Measurements from ENCODE around the gene TEX38.

The TEX38 gene

DNA sequence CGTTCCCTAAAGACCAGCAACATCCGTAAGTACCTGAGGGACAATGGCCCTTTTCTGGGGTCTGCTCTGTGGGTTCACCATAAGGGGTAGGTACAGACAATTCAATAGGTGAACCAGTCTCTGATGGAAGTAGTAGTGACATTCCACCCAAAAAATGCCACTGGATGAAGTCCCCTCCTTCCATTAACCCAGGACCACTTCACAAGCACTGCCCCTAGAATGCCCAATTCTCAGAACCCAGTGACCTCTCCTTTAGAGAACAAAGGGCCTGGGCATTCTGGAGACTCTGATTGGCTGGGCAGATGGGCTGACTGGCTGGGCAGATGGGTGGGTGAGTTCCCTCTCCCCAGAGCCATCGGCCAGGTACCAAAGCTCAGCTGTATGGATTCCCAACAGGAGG lies at the start of gene TEX38:
TSS of gene TEX38 (plus strand) at position 301 of the 400 bp plus-strand sequence. CDS start at position 382, 81 bp downstream.
- no peak for DNase-seq (ENCODE audit: low read depth)
- in situ Hi-C loops (cut with HindIII; ENCODE audit: low sequenced_read_pairs), result no loop called here
- H3K4me3 ChIP-seq (ENCODE audit: low read depth, low read length), result no peak within 1 kb of the TSS
- TF ChIP-seq, protein P1, sequence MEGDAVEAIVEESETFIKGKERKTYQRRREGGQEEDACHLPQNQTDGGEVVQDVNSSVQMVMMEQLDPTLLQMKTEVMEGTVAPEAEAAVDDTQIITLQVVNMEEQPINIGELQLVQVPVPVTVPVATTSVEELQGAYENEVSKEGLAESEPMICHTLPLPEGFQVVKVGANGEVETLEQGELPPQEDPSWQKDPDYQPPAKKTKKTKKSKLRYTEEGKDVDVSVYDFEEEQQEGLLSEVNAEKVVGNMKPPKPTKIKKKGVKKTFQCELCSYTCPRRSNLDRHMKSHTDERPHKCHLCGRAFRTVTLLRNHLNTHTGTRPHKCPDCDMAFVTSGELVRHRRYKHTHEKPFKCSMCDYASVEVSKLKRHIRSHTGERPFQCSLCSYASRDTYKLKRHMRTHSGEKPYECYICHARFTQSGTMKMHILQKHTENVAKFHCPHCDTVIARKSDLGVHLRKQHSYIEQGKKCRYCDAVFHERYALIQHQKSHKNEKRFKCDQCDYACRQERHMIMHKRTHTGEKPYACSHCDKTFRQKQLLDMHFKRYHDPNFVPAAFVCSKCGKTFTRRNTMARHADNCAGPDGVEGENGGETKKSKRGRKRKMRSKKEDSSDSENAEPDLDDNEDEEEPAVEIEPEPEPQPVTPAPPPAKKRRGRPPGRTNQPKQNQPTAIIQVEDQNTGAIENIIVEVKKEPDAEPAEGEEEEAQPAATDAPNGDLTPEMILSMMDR (IDR thresholded peaks at IDR 0.05; ENCODE audit: low read depth, low read length, missing control alignments), result no peak

DNA sequence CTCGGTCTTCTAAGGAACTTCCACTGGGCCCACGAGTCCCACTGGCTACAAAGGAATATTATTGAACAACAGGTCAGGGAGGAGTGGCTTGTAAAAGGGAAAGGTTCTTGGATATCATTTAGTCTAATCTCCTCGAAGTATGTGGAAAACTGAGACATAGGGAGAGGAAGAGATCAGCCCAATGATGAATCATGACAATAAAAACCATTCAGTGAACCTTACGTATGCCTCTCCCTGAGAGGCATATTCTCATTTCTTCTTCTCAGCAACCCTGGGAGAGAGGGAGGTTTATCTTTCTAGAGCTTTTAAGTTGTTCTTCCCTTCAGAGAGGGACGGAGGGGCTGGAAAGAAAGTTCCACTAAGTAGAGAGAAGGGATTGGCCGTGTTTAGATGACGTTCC lies 49.7 kb upstream of the TEX38 start:
- in situ Hi-C loops (cut with HindIII; ENCODE audit: low sequenced_read_pairs), result no loop called here

DNA sequence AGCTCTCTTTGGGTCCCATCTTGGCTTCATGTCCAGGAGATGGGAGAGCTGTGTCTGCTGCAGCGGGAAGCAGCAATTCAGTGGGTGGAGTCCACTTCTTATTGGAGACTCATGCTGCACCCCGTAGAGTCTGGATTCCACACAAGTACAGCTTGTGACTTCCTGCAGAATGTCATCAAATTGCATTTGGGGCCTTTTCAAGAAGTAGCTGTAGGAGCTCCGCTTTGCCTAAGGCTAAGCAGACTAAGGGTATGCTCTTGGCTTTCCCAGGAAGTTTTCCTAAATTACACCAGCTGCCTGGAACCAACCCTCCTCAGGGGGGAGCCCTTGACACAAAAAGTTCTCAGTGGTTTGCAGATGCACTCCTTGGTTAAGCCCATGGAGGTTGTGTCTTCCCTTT lies 49.3 kb upstream of the TEX38 start:
- no peak overlapping the region for H3K4me3 ChIP-seq (ENCODE audit: low read depth, low read length)
- DNase-seq (ENCODE audit: low read depth), result no peak
- TF ChIP-seq, protein P1 (IDR thresholded peaks at IDR 0.05; ENCODE audit: low read depth, low read length, missing control alignments), result peak; percentile 43
- in situ Hi-C loops (cut with HindIII; ENCODE audit: low sequenced_read_pairs), result no loop called here

More for the DNA sequence above, 49.7 kb upstream of the TEX38 start:
- TF ChIP-seq, protein P1 (IDR thresholded peaks at IDR 0.05; ENCODE audit: low read depth, low read length, missing control alignments), result no peak
- no peak overlapping the region for H3K4me3 ChIP-seq (ENCODE audit: low read depth, low read length)
- no peak for DNase-seq (ENCODE audit: low read depth)

DNA sequence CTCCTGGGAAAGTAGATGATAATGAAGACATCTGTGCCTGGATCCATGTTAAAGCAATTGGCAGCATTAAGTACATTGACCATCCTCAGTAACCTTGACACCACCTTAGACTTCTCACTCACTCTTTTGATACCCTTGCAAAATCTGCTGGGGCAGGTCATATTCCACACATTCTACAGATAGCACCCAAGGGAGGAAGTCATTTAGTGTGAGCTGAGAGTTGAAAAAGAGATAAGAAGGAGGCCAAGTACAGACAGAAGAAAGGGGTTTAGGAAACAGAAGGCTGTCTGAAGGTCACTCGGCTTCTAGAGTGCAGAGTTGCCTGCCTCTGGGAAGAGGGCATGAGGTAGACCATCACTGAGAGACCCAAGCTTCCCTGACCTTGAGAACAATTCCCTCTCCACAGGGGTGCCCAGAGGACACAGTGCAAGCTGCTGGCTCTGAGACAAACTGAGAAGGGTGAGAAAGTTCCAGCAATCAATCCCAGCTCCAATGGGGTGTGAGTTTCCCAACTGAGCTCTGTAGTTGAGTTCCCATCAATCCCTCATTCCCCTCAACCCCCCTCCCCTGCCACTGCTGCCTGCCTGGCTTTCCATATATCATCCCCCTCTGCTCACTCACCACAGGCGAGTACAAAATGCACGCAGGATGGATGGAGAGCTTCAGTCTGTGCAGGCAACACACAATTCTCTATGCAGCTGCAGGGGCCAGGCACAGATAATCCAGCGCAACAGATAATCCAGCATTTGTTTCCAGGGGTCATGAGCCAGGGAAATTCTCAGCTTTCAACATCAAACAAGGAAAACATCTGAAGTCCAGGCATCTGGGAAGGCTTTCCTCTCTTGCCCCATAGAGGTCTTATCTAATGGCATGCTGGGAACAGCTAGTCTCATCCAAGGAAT lies 47.7 kb upstream of the TEX38 start:
- in situ Hi-C loops (cut with HindIII; ENCODE audit: low sequenced_read_pairs), result no loop called here
- TF ChIP-seq, protein P1 (IDR thresholded peaks at IDR 0.05; ENCODE audit: low read depth, low read length, missing control alignments), result no peak
- H3K4me3 ChIP-seq (ENCODE audit: low read depth, low read length), result no peak overlapping the region
- DNase-seq (ENCODE audit: low read depth), result no peak

DNA sequence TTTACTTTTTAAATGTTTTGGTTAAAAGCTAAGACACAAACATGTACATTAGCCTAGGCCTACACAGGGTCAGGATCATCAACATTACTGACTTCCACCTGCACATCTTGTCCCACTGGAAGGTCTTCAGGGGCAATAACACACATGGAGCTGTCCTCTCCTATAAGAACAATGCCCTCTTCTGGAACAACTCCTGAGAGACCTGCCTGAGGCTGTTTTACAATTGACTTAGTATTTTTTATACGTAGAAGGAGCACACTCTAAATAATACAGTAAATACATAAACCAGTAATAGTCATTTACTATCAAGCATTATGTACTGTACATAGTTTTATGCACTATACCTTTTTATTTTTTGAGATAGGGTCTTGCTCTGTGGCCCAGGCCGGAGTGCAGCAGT lies 40.9 kb upstream of the TEX38 start:
- H3K4me3 ChIP-seq (ENCODE audit: low read depth, low read length), result no peak overlapping the region
- DNase-seq (ENCODE audit: low read depth), result no peak
- in situ Hi-C loops (cut with HindIII; ENCODE audit: low sequenced_read_pairs), result no loop called here
- TF ChIP-seq, protein P1 (IDR thresholded peaks at IDR 0.05; ENCODE audit: low read depth, low read length, missing control alignments), result no peak

DNA sequence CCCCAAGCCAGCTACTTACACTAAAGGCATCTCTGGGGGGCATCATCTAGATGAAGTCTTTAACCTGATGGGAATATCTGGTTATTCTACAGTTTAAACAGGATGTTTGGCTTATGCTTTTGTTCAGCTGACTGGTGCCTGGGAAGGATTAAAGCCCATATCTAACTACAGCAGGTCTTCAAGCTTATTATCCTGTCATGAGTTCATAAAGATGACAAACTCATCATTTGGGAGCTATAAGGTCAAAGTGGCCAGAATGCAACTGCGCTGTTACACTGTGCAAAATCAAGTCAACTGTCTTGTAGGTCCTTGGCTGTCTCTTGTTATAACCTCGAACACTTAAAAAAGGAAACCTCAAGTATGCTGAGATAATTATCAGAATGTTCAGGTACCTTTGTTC lies 36.4 kb upstream of the TEX38 start:
- TF ChIP-seq, protein P1 (IDR thresholded peaks at IDR 0.05; ENCODE audit: low read depth, low read length, missing control alignments), result no peak
- H3K4me3 ChIP-seq (ENCODE audit: low read depth, low read length), result no peak overlapping the region
- no peak for DNase-seq (ENCODE audit: low read depth)
- in situ Hi-C loops (cut with HindIII; ENCODE audit: low sequenced_read_pairs), result no loop called here

Data from astrocyte of the cerebellum (primary cell).